HEK293 (cell line): ENCODE data around the gene ZNF865.

Experiments used
- CTCF ChIA-PET: fragments of 350-600 bp; formaldehyde crosslinking; extraction: SDS; loops from one replicate; lab custom pipeline; 2021; ENCODE audit warnings: antibody characterized with exemption; lab: Yijun Ruan, JAX
- POLR2A ChIA-PET: fragments of 300-600 bp; formaldehyde crosslinking; extraction: SDS; loops from one replicate; lab custom pipeline; 2020; ENCODE audit warnings: antibody characterized with exemption, inconsistent platforms; lab: Yijun Ruan, JAX
- H3K27ac ChIP-seq: fragments of 200-500 bp; sonication (Bioruptor generic); 2 replicates; pipeline ENCODE4 v1.5.1; 2014; ENCODE audit warnings: low read depth, low read length, control low read depth, inconsistent platforms; ENCODE audit errors: extremely low read depth
- H3K36me3 ChIP-seq, 2 experiments: fragments of 200-500 bp in 1 of 2; sonication (Bioruptor generic) in 1 of 2; 1 replicate in 1 of 2; 2 replicates in 1 of 2; pipeline ENCODE4 v1.5.1; 2014 to 2017; ENCODE audit warnings: inconsistent platforms in 2 of 2, low read length in 2 of 2; ENCODE audit not compliant: control insufficient read depth in 2 of 2, insufficient read depth in 1 of 2
- H3K4me1 ChIP-seq: fragments of 200-500 bp; sonication (Bioruptor generic); 2 replicates; pipeline ENCODE4 v1.5.1; 2014; ENCODE audit warnings: mild to moderate bottlenecking, low read length, inconsistent platforms; ENCODE audit not compliant: control insufficient read depth, insufficient read depth
- H3K4me3 ChIP-seq: 2 replicates; pipeline ENCODE4 v1.5.1; 2011; ENCODE audit warnings: low read depth, mild to moderate bottlenecking, control low read depth, low read length, moderate library complexity
- H3K9me3 ChIP-seq: fragments of 200-500 bp; sonication (Bioruptor generic); 2 replicates; pipeline ENCODE4 v1.5.1; 2014; ENCODE audit warnings: low read depth, low read length, inconsistent platforms; ENCODE audit not compliant: control insufficient read depth, insufficient read depth
- GLI2 ChIP-seq: fragments of 450-650 bp; formaldehyde crosslinking; IDR thresholded peaks from 2 replicates; pipeline ENCODE4; 2017; ENCODE audit warnings: missing biosample characterization, missing genetic modification characterization, low read depth, borderline replicate concordance
- KLF1 ChIP-seq: fragments of 450-650 bp; formaldehyde crosslinking; IDR thresholded peaks from 2 replicates; pipeline ENCODE4 v1.5.1; 2016; ENCODE audit warnings: missing biosample characterization, missing genetic modification characterization
- KLF7 ChIP-seq: fragments of 450-650 bp; formaldehyde crosslinking; IDR thresholded peaks from 2 replicates; pipeline ENCODE4 v1.5.1; 2016; ENCODE audit warnings: missing biosample characterization, missing genetic modification characterization, borderline replicate concordance
- ZBTB1 ChIP-seq: fragments of 450-650 bp; formaldehyde crosslinking; IDR thresholded peaks from 2 replicates; pipeline ENCODE4 v1.5.1; 2016; ENCODE audit warnings: missing biosample characterization, missing genetic modification characterization
- ZBTB17 ChIP-seq: fragments of 450-650 bp; formaldehyde crosslinking; IDR thresholded peaks from 2 replicates; pipeline ENCODE4 v1.5.1; 2016; ENCODE audit warnings: missing biosample characterization, missing genetic modification characterization
- ZFP3 ChIP-seq: fragments of 450-650 bp; formaldehyde crosslinking; IDR thresholded peaks from 2 replicates; pipeline ENCODE4 v1.5.1; 2016; ENCODE audit warnings: low read depth, missing biosample characterization, missing genetic modification characterization
- ZNF121 ChIP-seq: fragments of 450-650 bp; formaldehyde crosslinking; IDR thresholded peaks from 2 replicates; pipeline ENCODE4 v1.5.1; 2016; ENCODE audit warnings: missing biosample characterization, missing genetic modification characterization
- ZNF138 ChIP-seq: fragments of 450-650 bp; formaldehyde crosslinking; IDR thresholded peaks from 2 replicates; pipeline ENCODE4 v1.5.1; 2016; ENCODE audit warnings: missing biosample characterization, missing genetic modification characterization, borderline replicate concordance
- ZNF140 ChIP-seq: fragments of 450-650 bp; formaldehyde crosslinking; IDR thresholded peaks from 2 replicates; pipeline ENCODE4 v1.5.1; 2016; ENCODE audit warnings: missing biosample characterization, missing genetic modification characterization
- ZNF146 ChIP-seq: fragments of 450-650 bp; formaldehyde crosslinking; IDR thresholded peaks from 2 replicates; pipeline ENCODE4 v1.5.1; 2016; ENCODE audit warnings: missing biosample characterization, missing genetic modification characterization
- ZNF184 ChIP-seq: fragments of 450-650 bp; IDR thresholded peaks from 2 replicates; pipeline ENCODE4 v1.5.1; 2018; ENCODE audit warnings: missing biosample characterization, mild to moderate bottlenecking, missing genetic modification characterization
- ZNF19 ChIP-seq: fragments of 450-650 bp; formaldehyde crosslinking; IDR thresholded peaks from 2 replicates; pipeline ENCODE4; 2016; ENCODE audit warnings: missing biosample characterization, missing genetic modification characterization, low read depth
- ZNF202 ChIP-seq: fragments of 450-650 bp; formaldehyde crosslinking; IDR thresholded peaks from 2 replicates; pipeline ENCODE4 v1.5.1; 2016; ENCODE audit warnings: missing biosample characterization, missing genetic modification characterization, borderline replicate concordance
- ZNF211 ChIP-seq: fragments of 450-650 bp; formaldehyde crosslinking; IDR thresholded peaks from 2 replicates; pipeline ENCODE4 v1.5.1; 2016; ENCODE audit warnings: low read depth, missing biosample characterization, missing genetic modification characterization
- ZNF302 ChIP-seq: fragments of 450-650 bp; formaldehyde crosslinking; IDR thresholded peaks from 2 replicates; pipeline ENCODE4 v1.5.1; 2016; ENCODE audit warnings: missing biosample characterization, missing genetic modification characterization, low read depth
- ZNF404 ChIP-seq: fragments of 450-650 bp; formaldehyde crosslinking; IDR thresholded peaks from 2 replicates; pipeline ENCODE4 v1.5.1; 2017; ENCODE audit warnings: missing biosample characterization, missing genetic modification characterization
- ZNF426 ChIP-seq: fragments of 450-650 bp; formaldehyde crosslinking; IDR thresholded peaks from 2 replicates; pipeline ENCODE4 v1.5.1; 2017; ENCODE audit warnings: missing biosample characterization, missing genetic modification characterization, mild to moderate bottlenecking, inconsistent platforms, moderate library complexity
- ZNF571 ChIP-seq: fragments of 450-650 bp; formaldehyde crosslinking; IDR thresholded peaks from 2 replicates; pipeline ENCODE4 v1.5.0; 2017; ENCODE audit warnings: missing biosample characterization, missing genetic modification characterization
- ZNF624 ChIP-seq: fragments of 450-650 bp; formaldehyde crosslinking; IDR thresholded peaks from 2 replicates; pipeline ENCODE4 v1.5.1; 2017; ENCODE audit warnings: missing biosample characterization, missing genetic modification characterization
- ZNF791 ChIP-seq: fragments of 450-650 bp; formaldehyde crosslinking; IDR thresholded peaks from 2 replicates; pipeline ENCODE4 v1.5.1; 2016; ENCODE audit warnings: missing biosample characterization, missing genetic modification characterization
- ZSCAN16 ChIP-seq: fragments of 450-650 bp; formaldehyde crosslinking; IDR thresholded peaks from 2 replicates; pipeline ENCODE4 v1.5.1; 2016; ENCODE audit warnings: missing biosample characterization, missing genetic modification characterization
- TF ChIP-seq, protein P1 (sequence below): fragments of 450-650 bp; formaldehyde crosslinking; IDR thresholded peaks from 2 replicates; pipeline ENCODE4 v1.5.1; 2016; ENCODE audit warnings: missing biosample characterization, missing genetic modification characterization
- TF ChIP-seq, protein P2 (sequence below): fragments of 450-650 bp; formaldehyde crosslinking; IDR thresholded peaks from 2 replicates; pipeline ENCODE4 v1.5.1; 2016; ENCODE audit warnings: missing biosample characterization, missing genetic modification characterization
- TF ChIP-seq, protein P3 (sequence below): fragments of 450-650 bp; formaldehyde crosslinking; IDR thresholded peaks from 2 replicates; pipeline ENCODE4 v1.5.0; 2017; ENCODE audit warnings: missing biosample characterization, missing genetic modification characterization, borderline replicate concordance
- TF ChIP-seq, protein P4 (sequence below): fragments of 450-650 bp; formaldehyde crosslinking; IDR thresholded peaks from 2 replicates; pipeline ENCODE4 v1.5.1; 2017; ENCODE audit warnings: missing biosample characterization, missing genetic modification characterization
- TF ChIP-seq, protein P5 (sequence below): fragments of 450-650 bp; formaldehyde crosslinking; IDR thresholded peaks from 2 replicates; pipeline ENCODE4 v1.5.1; 2016; ENCODE audit warnings: missing biosample characterization, missing genetic modification characterization, borderline replicate concordance

Gene ZNF865

DNA sequence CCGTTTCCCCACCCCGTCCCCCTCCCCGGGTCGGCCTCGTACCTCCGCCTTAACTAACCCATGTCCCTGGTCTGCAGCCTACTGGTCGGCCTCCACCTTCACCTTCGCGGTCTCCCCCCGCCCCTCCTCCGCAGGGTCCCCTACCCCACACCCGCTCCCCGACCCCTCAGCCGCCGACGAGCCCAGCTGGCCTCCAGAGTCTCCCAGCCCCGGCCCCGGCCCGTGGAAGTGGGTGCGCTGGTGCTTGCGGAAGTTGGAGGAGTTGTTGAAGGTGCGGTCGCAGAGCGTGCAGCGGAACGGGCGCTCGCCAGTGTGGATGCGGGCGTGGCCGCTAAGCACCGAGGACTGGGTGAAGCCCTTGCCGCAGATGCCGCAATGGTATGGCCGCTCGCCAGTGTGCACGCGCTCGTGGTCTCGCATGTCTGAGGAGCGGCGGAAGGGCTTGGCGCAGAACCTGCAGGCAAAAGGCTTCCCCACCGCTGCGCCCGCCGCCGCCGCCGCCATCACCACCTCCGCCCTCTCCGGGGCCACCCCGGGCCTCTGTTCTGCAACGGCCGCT lies 16.3 kb downstream of the ZNF865 start:
- ChIA-PET CTCF (interaction anchor here (4.6 kb wide), 1 partner anchor 15 kb away, joined by 29 read pairs; the partner anchor contains the start of gene ZNF865), POLR2A (interaction anchor here (9.1 kb wide), 1 partner anchor 16 kb away, joined by 75 read pairs; the partner anchor contains the start of gene ZNF865)

DNA sequence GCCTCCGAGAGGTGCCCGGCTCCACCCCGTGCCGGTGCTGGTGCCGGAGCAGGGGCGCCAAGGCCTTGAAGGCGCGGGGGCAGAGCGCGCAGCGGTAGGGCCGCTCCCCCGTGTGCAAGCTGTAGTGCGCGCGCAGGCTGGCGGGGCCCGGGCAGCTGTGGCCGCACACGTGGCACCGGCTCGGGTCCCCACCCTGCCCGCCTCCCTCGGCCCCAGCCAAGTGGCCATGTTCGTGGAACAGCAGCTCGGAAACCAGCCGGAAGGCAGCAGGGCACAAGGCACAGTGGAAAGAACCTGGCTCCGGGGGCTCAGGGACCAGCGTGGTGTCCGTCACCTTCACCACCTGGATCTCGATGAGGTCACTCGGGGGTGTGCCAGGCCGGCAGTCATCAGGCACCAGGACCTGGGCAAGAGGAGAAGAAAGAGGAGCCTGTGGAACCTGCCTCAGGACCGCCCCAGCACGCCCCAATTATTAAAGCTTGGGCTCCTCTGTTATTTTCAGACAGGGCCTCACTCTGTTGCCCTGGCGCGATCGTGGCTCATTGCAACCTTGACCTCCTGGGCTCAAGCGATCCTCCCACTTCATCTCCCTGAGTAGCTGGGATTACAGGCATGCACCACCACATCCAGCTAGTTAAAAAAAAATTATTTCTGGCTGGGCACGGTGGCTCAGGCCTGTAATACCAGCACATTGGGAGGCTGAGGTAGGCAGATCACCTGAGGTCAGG lies 17.0 kb downstream of the ZNF865 start:
- Histone ChIP-seq H3K36me3 (peaks cover 2 to 5% of the 10 kb centered on the region in 2 experiments; a peak in 2 of 3 replicates), H3K4me1 (peaks cover 5% of the 10 kb centered on the region), H3K27ac (no peak overlapping the region), H3K9me3 (no peaks in the 10 kb centered on the region), H3K4me3 (no peak overlapping the region)
- no peak for TF ChIP-seq ZNF121 (tag by site-specific recombination)
- no peak for TF ChIP-seq ZFP3 (tag by site-specific recombination)
- TF ChIP-seq KLF1 (tag by site-specific recombination) = no peak
- TF ChIP-seq ZNF19 (tag by site-specific recombination) = no peak
- TF ChIP-seq ZBTB1 = no peak
- TF ChIP-seq, protein P1, sequence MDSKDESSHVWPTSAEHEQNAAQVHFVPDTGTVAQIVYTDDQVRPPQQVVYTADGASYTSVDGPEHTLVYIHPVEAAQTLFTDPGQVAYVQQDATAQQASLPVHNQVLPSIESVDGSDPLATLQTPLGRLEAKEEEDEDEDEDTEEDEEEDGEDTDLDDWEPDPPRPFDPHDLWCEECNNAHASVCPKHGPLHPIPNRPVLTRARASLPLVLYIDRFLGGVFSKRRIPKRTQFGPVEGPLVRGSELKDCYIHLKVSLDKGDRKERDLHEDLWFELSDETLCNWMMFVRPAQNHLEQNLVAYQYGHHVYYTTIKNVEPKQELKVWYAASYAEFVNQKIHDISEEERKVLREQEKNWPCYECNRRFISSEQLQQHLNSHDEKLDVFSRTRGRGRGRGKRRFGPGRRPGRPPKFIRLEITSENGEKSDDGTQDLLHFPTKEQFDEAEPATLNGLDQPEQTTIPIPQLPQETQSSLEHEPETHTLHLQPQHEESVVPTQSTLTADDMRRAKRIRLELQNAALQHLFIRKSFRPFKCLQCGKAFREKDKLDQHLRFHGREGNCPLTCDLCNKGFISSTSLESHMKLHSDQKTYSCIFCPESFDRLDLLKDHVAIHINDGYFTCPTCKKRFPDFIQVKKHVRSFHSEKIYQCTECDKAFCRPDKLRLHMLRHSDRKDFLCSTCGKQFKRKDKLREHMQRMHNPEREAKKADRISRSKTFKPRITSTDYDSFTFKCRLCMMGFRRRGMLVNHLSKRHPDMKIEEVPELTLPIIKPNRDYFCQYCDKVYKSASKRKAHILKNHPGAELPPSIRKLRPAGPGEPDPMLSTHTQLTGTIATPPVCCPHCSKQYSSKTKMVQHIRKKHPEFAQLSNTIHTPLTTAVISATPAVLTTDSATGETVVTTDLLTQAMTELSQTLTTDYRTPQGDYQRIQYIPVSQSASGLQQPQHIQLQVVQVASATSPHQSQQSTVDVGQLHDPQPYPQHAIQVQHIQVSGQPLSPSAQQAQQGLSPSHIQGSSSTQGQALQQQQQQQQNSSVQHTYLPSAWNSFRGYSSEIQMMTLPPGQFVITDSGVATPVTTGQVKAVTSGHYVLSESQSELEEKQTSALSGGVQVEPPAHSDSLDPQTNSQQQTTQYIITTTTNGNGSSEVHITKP (tag by site-specific recombination) = no peak
- TF ChIP-seq ZSCAN16 (tag by site-specific recombination) = no peak
- TF ChIP-seq ZNF140 (tag by site-specific recombination) = no peak
- no peak for TF ChIP-seq ZNF404
- TF ChIP-seq ZNF571 (tag by site-specific recombination) = no peak
- no peak for TF ChIP-seq ZNF302 (tag by site-specific recombination)
- CTCF ChIA-PET = interaction anchor here (0.9 to 5.3 kb wide), 7 partner anchors 9 to 155 kb away, joined by 3 to 30 read pairs (median 4); partner anchors contain the start of gene ZNF865
- POLR2A ChIA-PET = interaction anchor here (0.5 to 9.1 kb wide), 3 partner anchors 17 to 519 kb away, joined by 3 to 75 read pairs (median 5); partner anchors contain the start of genes FIZ1, ZNF444 and ZNF865

More for the DNA sequence above, 16.3 kb downstream of the ZNF865 start:
- H3K27ac ChIP-seq = no peak overlapping the region
- H3K4me1 ChIP-seq = peaks cover 5% of the 10 kb centered on the region
- H3K36me3 ChIP-seq = peaks cover 5 to 7% of the 10 kb centered on the region in 2 experiments; a peak in 2 of 3 replicates
- TF ChIP-seq ZNF624 (tag by site-specific recombination) = no peak
- TF ChIP-seq KLF7 (tag by site-specific recombination) = no peak
- TF ChIP-seq, protein P2, sequence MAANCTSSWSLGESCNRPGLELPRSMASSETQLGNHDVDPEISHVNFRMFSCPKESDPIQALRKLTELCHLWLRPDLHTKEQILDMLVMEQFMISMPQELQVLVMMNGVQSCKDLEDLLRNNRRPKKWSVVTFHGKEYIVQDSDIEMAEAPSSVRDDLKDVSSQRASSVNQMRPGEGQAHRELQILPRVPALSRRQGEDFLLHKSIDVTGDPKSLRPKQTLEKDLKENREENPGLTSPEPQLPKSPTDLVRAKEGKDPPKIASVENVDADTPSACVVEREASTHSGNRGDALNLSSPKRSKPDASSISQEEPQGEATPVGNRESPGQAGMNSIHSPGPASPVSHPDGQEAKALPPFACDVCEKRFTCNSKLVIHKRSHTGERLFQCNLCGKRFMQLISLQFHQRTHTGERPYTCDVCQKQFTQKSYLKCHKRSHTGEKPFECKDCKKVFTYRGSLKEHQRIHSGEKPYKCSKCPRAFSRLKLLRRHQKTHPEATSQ (tag by site-specific recombination) = no peak
- no peak for TF ChIP-seq ZNF211 (tag by site-specific recombination)
- no peak for TF ChIP-seq ZNF202 (tag by site-specific recombination)
- no peak for TF ChIP-seq ZNF184 (tag by site-specific recombination)
- TF ChIP-seq, protein P3, sequence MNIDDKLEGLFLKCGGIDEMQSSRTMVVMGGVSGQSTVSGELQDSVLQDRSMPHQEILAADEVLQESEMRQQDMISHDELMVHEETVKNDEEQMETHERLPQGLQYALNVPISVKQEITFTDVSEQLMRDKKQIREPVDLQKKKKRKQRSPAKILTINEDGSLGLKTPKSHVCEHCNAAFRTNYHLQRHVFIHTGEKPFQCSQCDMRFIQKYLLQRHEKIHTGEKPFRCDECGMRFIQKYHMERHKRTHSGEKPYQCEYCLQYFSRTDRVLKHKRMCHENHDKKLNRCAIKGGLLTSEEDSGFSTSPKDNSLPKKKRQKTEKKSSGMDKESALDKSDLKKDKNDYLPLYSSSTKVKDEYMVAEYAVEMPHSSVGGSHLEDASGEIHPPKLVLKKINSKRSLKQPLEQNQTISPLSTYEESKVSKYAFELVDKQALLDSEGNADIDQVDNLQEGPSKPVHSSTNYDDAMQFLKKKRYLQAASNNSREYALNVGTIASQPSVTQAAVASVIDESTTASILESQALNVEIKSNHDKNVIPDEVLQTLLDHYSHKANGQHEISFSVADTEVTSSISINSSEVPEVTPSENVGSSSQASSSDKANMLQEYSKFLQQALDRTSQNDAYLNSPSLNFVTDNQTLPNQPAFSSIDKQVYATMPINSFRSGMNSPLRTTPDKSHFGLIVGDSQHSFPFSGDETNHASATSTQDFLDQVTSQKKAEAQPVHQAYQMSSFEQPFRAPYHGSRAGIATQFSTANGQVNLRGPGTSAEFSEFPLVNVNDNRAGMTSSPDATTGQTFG (tag by site-specific recombination) = no peak
- TF ChIP-seq ZNF791 (tag by site-specific recombination) = no peak
- TF ChIP-seq ZNF146 (tag by site-specific recombination) = no peak
- no peak for TF ChIP-seq GLI2 (tag by site-specific recombination)
- TF ChIP-seq, protein P4, sequence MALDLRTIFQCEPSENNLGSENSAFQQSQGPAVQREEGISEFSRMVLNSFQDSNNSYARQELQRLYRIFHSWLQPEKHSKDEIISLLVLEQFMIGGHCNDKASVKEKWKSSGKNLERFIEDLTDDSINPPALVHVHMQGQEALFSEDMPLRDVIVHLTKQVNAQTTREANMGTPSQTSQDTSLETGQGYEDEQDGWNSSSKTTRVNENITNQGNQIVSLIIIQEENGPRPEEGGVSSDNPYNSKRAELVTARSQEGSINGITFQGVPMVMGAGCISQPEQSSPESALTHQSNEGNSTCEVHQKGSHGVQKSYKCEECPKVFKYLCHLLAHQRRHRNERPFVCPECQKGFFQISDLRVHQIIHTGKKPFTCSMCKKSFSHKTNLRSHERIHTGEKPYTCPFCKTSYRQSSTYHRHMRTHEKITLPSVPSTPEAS (tag by site-specific recombination) = no peak
- TF ChIP-seq, protein P5, sequence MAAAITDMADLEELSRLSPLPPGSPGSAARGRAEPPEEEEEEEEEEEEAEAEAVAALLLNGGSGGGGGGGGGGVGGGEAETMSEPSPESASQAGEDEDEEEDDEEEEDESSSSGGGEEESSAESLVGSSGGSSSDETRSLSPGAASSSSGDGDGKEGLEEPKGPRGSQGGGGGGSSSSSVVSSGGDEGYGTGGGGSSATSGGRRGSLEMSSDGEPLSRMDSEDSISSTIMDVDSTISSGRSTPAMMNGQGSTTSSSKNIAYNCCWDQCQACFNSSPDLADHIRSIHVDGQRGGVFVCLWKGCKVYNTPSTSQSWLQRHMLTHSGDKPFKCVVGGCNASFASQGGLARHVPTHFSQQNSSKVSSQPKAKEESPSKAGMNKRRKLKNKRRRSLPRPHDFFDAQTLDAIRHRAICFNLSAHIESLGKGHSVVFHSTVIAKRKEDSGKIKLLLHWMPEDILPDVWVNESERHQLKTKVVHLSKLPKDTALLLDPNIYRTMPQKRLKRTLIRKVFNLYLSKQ (tag by site-specific recombination) = no peak
- TF ChIP-seq KLF1 (tag by site-specific recombination) = no peak
- TF ChIP-seq ZNF426 = no peak
- no peak for TF ChIP-seq ZNF138
- TF ChIP-seq ZBTB17 (tag by site-specific recombination) = no peak
- no peak overlapping the region for H3K4me3 ChIP-seq
- H3K9me3 ChIP-seq = no peaks in the 10 kb centered on the region
